Progenitor cell of endocrine pancreas (in vitro differentiated cells): ENCODE results near the gene NR4A3. TPM values are rescaled to one million over a fixed set of nuclear protein-coding genes. Genes with fewer than 3 reads are reported as not detected.

Experiments used
- DNase-seq: peaks from one replicate; pipeline ENCODE4 v3.0.0; 2021; ENCODE audit warnings: low spot score; ENCODE audit not compliant: unreplicated experiment
- H3K27ac Mint-ChIP-seq: 2 replicates; pipeline ENCODE4 v1.8.0; 2021; ENCODE audit warnings: mild to moderate bottlenecking, moderate library complexity, mixed read lengths
- H3K27me3 Mint-ChIP-seq: 2 replicates; pipeline ENCODE4 v1.8.0; 2021; ENCODE audit warnings: mixed read lengths
- H3K36me3 Mint-ChIP-seq: 2 replicates; pipeline ENCODE4 v1.8.0; 2022; ENCODE audit warnings: mixed read lengths; ENCODE audit not compliant: insufficient read depth
- H3K4me1 Mint-ChIP-seq: 2 replicates; pipeline ENCODE4 v1.8.0; 2021; ENCODE audit warnings: low read depth, mixed read lengths
- H3K4me3 Mint-ChIP-seq: 2 replicates; pipeline ENCODE4 v1.8.0; 2021; ENCODE audit warnings: low read depth, mild to moderate bottlenecking, moderate library complexity, mixed read lengths
- H3K9me3 Mint-ChIP-seq: 2 replicates; pipeline ENCODE4 v1.8.0; 2021; ENCODE audit warnings: low read depth, mixed read lengths
- CTCF ChIP-seq: fragments of 200-600 bp; sonication (generic); IDR thresholded peaks from one replicate; pipeline ENCODE4 v1.5.0; 2021; ENCODE audit warnings: antibody characterized with exemption, mild to moderate bottlenecking; ENCODE audit not compliant: unreplicated experiment
- total RNA-seq: library from RNA; stranded (reverse); gene quantifications from 2 replicates; pipeline ENCODE4 v1.2.1, GENCODE V29; 2021

NR4A3 gene
- total RNA-seq, 1 donor from 2014 or later = 1.4 TPM

- Mint-ChIP-seq H3K36me3 (peaks cover 7% of the 10 kb centered on the region), H3K4me3 (no peak overlapping the region), H3K27ac (no peak overlapping the region), H3K4me1 (peaks cover 10% of the 10 kb centered on the region), H3K9me3 (no peaks in the 10 kb centered on the region), H3K27me3 (no peaks in the 10 kb centered on the region)
- no peak for DNase-seq
- TF ChIP-seq CTCF = no peak
These were observed 7.3 kb upstream of the NR4A3 start for GRCh38 chr9:99814359-99814758.

GRCh38 chr9:99816392-99816791, 5.3 kb upstream of the NR4A3 start:
- Mint-ChIP-seq H3K27me3 (no peaks in the 10 kb centered on the region), H3K4me1 (peaks cover 12% of the 10 kb centered on the region), H3K9me3 (no peaks in the 10 kb centered on the region), H3K27ac (no peak overlapping the region), H3K4me3 (no peak overlapping the region), H3K36me3 (peaks cover 3% of the 10 kb centered on the region)
- no peak for TF ChIP-seq CTCF
- DNase-seq = no peak

GRCh38 chr9:99818500-99818899, 3.2 kb upstream of the NR4A3 start:
- peaks cover 24% of the 10 kb centered on the region for H3K4me1 Mint-ChIP-seq
- H3K9me3 Mint-ChIP-seq = no peaks in the 10 kb centered on the region
- H3K36me3 Mint-ChIP-seq = peaks cover 3% of the 10 kb centered on the region
- TF ChIP-seq CTCF = no peak
- H3K4me3 Mint-ChIP-seq = peak overlapping the region; percentile 91
- H3K27ac Mint-ChIP-seq = peak overlapping the region; percentile 90
- DNase-seq = no peak
- peaks cover 15% of the 10 kb centered on the region for H3K27me3 Mint-ChIP-seq

GRCh38 chr9:99819123-99819855, 2.4 kb upstream of the NR4A3 start:
- Mint-ChIP-seq H3K4me1 (peaks cover 29% of the 10 kb centered on the region), H3K36me3 (peaks cover 3% of the 10 kb centered on the region), H3K9me3 (no peaks in the 10 kb centered on the region), H3K4me3 (peak overlapping the region; percentile 91), H3K27ac (peak overlapping the region; percentile 99), H3K27me3 (peaks cover 21% of the 10 kb centered on the region)
- DNase-seq = peak; percentile 74
- no peak for TF ChIP-seq CTCF

GRCh38 chr9:99819856-99820684, 1.6 kb upstream of the NR4A3 start:
- peak overlapping the region; percentile 99 for H3K27ac Mint-ChIP-seq
- H3K36me3 Mint-ChIP-seq = peaks cover 3% of the 10 kb centered on the region
- DNase-seq = peak; percentile 90
- H3K4me1 Mint-ChIP-seq = peaks cover 32% of the 10 kb centered on the region
- peaks cover 27% of the 10 kb centered on the region for H3K27me3 Mint-ChIP-seq
- peak overlapping the region; percentile 91 for H3K4me3 Mint-ChIP-seq
- no peaks in the 10 kb centered on the region for H3K9me3 Mint-ChIP-seq
- TF ChIP-seq CTCF = no peak
